H1 (cell line): ENCODE measurements around the gene FADS6. TPM values are rescaled to one million over a fixed set of nuclear protein-coding genes. Genes with fewer than 3 reads are reported as not detected.

Experiments
- BACH1 ChIP-seq: IDR thresholded peaks from 2 replicates; pipeline ENCODE4 v1.6.1; 2012; ENCODE audit warnings: low read length, improper control_type of control experiment
- CBX5 ChIP-seq: fragments of 300-800, 300-1000 bp; sonication (generic); IDR thresholded peaks from 2 replicates; pipeline ENCODE4 v1.7.1; 2016; ENCODE audit warnings: antibody characterized with exemption, low read length, low read depth
- CEBPB ChIP-seq: IDR thresholded peaks from 2 replicates; pipeline ENCODE4 v1.6.1; 2012; ENCODE audit warnings: low read depth, low read length
- GTF2F1 ChIP-seq: IDR thresholded peaks from 2 replicates; pipeline ENCODE4 v1.6.1; 2012; ENCODE audit warnings: low read depth, low read length, improper control_type of control experiment, borderline replicate concordance
- JUN ChIP-seq: IDR thresholded peaks from 2 replicates; pipeline ENCODE4 v1.6.1; 2011; ENCODE audit warnings: low read depth, mild to moderate bottlenecking, improper control_type of control experiment, low read length
- JUND ChIP-seq: IDR thresholded peaks from 2 replicates; pipeline ENCODE4 v1.6.1; 2011; ENCODE audit warnings: mild to moderate bottlenecking, improper control_type of control experiment, low read length
- MAFK ChIP-seq: IDR thresholded peaks from 2 replicates; pipeline ENCODE4 v1.6.1; 2012; ENCODE audit warnings: low read depth, mild to moderate bottlenecking, improper control_type of control experiment, low read length
- RNF2 ChIP-seq: fragments of 200-900, 300-1000 bp; sonication (generic); IDR thresholded peaks from 2 replicates; pipeline ENCODE4 v1.7.1; 2016; ENCODE audit warnings: borderline replicate concordance, low read depth, mild to moderate bottlenecking, antibody characterized with exemption, low read length; ENCODE audit not compliant: poor library complexity, severe bottlenecking; ENCODE audit errors: missing control alignments
- RXRA ChIP-seq: IDR thresholded peaks from 2 replicates; pipeline ENCODE4 v1.6.1; 2011; ENCODE audit warnings: low read depth, mild to moderate bottlenecking, low read length, moderate library complexity; ENCODE audit not compliant: insufficient read depth
- SIN3A ChIP-seq, 2 experiments: IDR thresholded peaks in 1 of 2; conservative IDR thresholded peaks in 1 of 2; 2 replicates each; pipeline ENCODE4 v1.6.1; 2011 to 2012; ENCODE audit warnings: low read length in 2 of 2, improper control_type of control experiment in 1 of 2, low read depth in 1 of 2, mild to moderate bottlenecking in 1 of 2
- SIX5 ChIP-seq: IDR thresholded peaks from 2 replicates; pipeline ENCODE4 v1.6.1; 2011; ENCODE audit warnings: mild to moderate bottlenecking, low read depth, low read length
- TCF12 ChIP-seq: IDR thresholded peaks from 2 replicates; pipeline ENCODE4 v1.6.1; 2011; ENCODE audit warnings: low read depth, mild to moderate bottlenecking, low read length
- YY1 ChIP-seq: IDR thresholded peaks from 2 replicates; pipeline ENCODE4 v1.6.1; 2011; ENCODE audit warnings: low read depth, mild to moderate bottlenecking, low read length
- polyA plus RNA-seq, 7 experiments: library from polyadenylated mRNA; depleted of rRNA in 3 of 7; stranded (reverse) in 5 of 7; unstranded in 2 of 7; fragments of >200 nt in 5 of 7; fragments of 200-250 nt in 2 of 7; gene quantifications; 1 replicate in 5 of 7; 2 replicates in 1 of 7; 4 replicates in 1 of 7; pipeline versions ENCODE4 v1.2.1 to v1.2.3, GENCODE V29; 2011 to 2013; ENCODE audit warnings: missing spikeins in 2 of 7, mixed read lengths in 2 of 7
- total RNA-seq: library from RNA; stranded (reverse); fragmentation: NEBNext Ultra II Directional; extraction: Animal tissue kit (Norgen Biotek cat#: 25700); gene quantifications from 2 replicates; pipeline ENCODE4 v1.2.1, GENCODE V29; 2021
- TF ChIP-seq, protein P1 (sequence below): IDR thresholded peaks from 2 replicates; pipeline ENCODE4 v1.6.1; 2012; ENCODE audit warnings: inconsistent platforms
- TF ChIP-seq, protein P2 (sequence below), 3 experiments: IDR thresholded peaks; 1 replicate in 2 of 3; 2 replicates in 1 of 3; pipeline versions ENCODE4 v1.5.1 to v1.6.1; 2011; ENCODE audit warnings: low read length in 3 of 3, mild to moderate bottlenecking in 3 of 3, inconsistent platforms in 2 of 3, low read depth in 1 of 3, moderate library complexity in 1 of 3; ENCODE audit not compliant: insufficient read depth in 1 of 3; ENCODE audit errors: control extremely low read depth in 1 of 3

Gene FADS6
- total and polyA plus RNA-seq, 2 of the 8 experiments (the other 6 are each of a cell fraction or from before 2014, with no cell fraction given), result 0.56 to 2.5 TPM

DNA sequence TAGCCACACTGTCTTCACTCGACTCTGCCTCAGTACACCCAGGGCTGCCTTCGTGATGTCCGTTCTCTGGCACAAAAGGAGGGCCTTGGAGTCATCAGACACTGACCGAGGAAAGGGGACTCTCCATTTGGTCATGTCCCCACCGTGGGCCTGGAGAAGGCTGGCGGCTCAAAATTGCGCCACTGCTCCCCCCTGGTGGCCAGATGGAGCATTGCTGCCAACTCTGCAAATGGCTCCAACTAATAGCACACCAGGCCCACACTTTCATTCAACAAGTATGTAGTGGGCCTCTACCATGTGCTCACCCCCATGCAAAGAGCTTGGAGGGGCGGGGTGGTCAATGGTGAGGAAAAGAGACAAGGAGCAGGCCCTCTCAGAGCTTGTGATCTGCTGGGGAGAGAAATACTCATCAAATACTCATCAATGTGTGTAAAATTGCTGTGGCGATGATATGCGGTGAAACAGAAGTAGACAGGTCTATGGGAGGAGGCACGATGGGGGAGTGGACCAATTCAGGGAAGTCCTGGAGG lies 28.5 kb downstream of the FADS6 start (continued):
- TF ChIP-seq JUN (no peak), MAFK (no peak), BACH1 (no peak), RNF2 (no peak), TCF12 (no peak), GTF2F1 (no peak), RXRA (no peak), SIX5 (no peak), JUND (no peak), CBX5 (no peak), YY1 (peak; percentile 63; the same call in 1 of the 2 replicates), SIN3A (conservative IDR thresholded peaks at IDR 0.05 in 1 of 2, IDR thresholded peaks at IDR 0.05 in 1 of 2; ENCODE audit: low read depth in 1 of 2, low read length in 2 of 2) (no peak), CEBPB (peak; percentile 62)
- TF ChIP-seq, protein P1, sequence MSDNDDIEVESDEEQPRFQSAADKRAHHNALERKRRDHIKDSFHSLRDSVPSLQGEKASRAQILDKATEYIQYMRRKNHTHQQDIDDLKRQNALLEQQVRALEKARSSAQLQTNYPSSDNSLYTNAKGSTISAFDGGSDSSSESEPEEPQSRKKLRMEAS, result peak; percentile 56; the same call in 1 of the 2 replicates
- TF ChIP-seq, protein P2, sequence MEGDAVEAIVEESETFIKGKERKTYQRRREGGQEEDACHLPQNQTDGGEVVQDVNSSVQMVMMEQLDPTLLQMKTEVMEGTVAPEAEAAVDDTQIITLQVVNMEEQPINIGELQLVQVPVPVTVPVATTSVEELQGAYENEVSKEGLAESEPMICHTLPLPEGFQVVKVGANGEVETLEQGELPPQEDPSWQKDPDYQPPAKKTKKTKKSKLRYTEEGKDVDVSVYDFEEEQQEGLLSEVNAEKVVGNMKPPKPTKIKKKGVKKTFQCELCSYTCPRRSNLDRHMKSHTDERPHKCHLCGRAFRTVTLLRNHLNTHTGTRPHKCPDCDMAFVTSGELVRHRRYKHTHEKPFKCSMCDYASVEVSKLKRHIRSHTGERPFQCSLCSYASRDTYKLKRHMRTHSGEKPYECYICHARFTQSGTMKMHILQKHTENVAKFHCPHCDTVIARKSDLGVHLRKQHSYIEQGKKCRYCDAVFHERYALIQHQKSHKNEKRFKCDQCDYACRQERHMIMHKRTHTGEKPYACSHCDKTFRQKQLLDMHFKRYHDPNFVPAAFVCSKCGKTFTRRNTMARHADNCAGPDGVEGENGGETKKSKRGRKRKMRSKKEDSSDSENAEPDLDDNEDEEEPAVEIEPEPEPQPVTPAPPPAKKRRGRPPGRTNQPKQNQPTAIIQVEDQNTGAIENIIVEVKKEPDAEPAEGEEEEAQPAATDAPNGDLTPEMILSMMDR (IDR thresholded peaks at IDR 0.05; ENCODE audit: control extremely low read depth in 1 of 3, insufficient read depth in 1 of 3, low read depth in 1 of 3, low read length in 3 of 3), result peak; percentile 92 to 97 (median 96)
